ENCODE results near the gene GRIN2C.

Gene GRIN2C

DNA sequence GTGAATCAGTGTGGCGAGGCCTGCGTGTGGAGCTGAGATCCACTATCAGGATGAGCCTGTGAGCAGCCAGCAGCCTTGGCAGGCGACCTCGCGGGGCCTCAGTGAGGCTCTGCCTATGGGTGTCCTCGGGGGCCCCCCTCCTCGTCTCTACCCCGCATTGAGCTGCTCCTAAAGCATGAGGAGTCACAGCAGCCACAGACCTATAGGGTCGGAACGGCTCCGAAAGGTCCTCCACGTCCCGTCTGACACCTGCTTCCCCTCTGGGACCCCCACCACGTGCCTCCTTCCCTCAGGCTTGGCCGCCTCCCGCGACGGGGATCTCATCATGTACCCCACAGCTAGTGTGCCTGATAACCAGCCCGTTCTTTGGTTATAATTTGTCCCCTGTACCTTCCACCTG, 28.8 kb downstream of the GRIN2C start:
- H3K4me3 ChIP-seq (ENCODE audit: low read depth, low read length), result no peak overlapping the region
- TF ChIP-seq, protein P1, sequence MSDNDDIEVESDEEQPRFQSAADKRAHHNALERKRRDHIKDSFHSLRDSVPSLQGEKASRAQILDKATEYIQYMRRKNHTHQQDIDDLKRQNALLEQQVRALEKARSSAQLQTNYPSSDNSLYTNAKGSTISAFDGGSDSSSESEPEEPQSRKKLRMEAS (IDR thresholded peaks at IDR 0.05; ENCODE audit: low read depth, low read length), result no peak
- TF ChIP-seq POLR2A (IDR thresholded peaks at IDR 0.05; ENCODE audit: extremely low read depth, insufficient read length) (no peak), MYC (IDR thresholded peaks at IDR 0.05; ENCODE audit: low read depth, low read length) (no peak)
- TF ChIP-seq, protein P2, sequence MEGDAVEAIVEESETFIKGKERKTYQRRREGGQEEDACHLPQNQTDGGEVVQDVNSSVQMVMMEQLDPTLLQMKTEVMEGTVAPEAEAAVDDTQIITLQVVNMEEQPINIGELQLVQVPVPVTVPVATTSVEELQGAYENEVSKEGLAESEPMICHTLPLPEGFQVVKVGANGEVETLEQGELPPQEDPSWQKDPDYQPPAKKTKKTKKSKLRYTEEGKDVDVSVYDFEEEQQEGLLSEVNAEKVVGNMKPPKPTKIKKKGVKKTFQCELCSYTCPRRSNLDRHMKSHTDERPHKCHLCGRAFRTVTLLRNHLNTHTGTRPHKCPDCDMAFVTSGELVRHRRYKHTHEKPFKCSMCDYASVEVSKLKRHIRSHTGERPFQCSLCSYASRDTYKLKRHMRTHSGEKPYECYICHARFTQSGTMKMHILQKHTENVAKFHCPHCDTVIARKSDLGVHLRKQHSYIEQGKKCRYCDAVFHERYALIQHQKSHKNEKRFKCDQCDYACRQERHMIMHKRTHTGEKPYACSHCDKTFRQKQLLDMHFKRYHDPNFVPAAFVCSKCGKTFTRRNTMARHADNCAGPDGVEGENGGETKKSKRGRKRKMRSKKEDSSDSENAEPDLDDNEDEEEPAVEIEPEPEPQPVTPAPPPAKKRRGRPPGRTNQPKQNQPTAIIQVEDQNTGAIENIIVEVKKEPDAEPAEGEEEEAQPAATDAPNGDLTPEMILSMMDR (IDR thresholded peaks at IDR 0.05; ENCODE audit: low read depth, low read length), result no peak
- DNase-seq (ENCODE audit: low read depth), result no peak

DNA sequence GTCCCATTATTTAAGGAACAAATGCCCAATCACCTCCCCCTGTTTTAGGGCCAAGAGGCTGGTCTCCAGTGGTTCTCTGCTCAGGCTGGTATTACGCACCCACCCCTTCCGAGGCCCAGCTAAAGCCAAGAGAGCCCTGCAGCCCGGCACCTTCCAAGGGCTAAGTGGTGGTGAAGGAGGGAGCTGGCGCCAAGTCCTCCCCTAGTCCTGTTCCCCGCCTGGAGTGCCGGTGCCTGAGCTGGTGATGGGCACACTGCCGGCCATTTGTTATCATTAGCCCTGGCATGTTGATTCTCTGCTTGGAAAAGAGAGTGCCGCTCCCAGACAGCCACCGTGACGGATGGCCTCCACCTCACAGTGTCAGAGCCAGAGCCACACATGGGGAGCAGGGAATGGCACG, 31.9 kb downstream of the GRIN2C start:
- no peak overlapping the region for H3K4me3 ChIP-seq (ENCODE audit: low read depth, low read length)
- DNase-seq (ENCODE audit: low read depth), result no peak
- TF ChIP-seq, protein P1 (IDR thresholded peaks at IDR 0.05; ENCODE audit: low read depth, low read length), result no peak
- TF ChIP-seq POLR2A (IDR thresholded peaks at IDR 0.05; ENCODE audit: extremely low read depth, insufficient read length), result no peak
- TF ChIP-seq MYC (IDR thresholded peaks at IDR 0.05; ENCODE audit: low read depth, low read length), result no peak
- TF ChIP-seq, protein P2 (IDR thresholded peaks at IDR 0.05; ENCODE audit: low read depth, low read length), result no peak

DNA sequence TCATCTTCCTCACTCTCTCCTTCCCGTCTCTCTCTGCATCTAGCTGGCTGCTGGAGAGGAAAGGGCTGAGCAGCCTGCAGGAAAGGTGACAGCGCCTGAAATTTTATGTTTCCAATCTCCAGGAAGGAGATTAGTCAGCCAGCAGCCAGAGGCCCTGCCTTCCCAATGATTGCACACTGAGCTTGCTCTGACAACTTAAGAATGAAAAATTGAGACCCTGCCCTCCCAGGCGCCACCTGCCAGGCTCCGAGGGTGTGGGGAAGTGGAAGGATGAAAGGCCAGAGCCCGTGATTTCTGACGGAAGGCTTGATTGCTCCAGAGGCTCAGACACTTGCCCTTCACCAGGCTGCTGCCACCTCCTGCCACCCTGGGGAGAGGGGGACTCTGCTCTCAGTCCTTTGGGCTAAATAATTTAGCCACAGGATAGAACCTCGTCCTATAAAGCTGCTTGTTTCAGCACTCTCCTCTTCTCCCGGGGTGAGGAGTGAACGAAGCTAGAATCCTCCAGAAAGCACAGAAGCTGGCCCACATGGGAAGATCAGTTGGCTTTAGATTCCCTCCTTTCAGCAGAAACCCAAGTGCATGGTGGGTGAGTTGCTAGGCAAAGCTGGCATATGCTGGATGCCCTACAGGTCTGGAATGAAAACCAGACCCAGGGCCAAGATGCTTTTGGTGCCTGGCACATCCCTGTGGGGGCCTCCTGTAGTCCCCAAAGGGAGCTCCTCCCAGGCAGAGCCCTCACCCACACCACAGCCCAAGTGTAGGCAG, 33.5 kb downstream of the GRIN2C start:
- no peak for DNase-seq (ENCODE audit: low read depth)
- no peak for TF ChIP-seq POLR2A (IDR thresholded peaks at IDR 0.05; ENCODE audit: extremely low read depth, insufficient read length)
- TF ChIP-seq, protein P1 (IDR thresholded peaks at IDR 0.05; ENCODE audit: low read depth, low read length), result no peak
- no peak for TF ChIP-seq MYC (IDR thresholded peaks at IDR 0.05; ENCODE audit: low read depth, low read length)
- TF ChIP-seq, protein P2 (IDR thresholded peaks at IDR 0.05; ENCODE audit: low read depth, low read length), result no peak
- no peak overlapping the region for H3K4me3 ChIP-seq (ENCODE audit: low read depth, low read length)

DNA sequence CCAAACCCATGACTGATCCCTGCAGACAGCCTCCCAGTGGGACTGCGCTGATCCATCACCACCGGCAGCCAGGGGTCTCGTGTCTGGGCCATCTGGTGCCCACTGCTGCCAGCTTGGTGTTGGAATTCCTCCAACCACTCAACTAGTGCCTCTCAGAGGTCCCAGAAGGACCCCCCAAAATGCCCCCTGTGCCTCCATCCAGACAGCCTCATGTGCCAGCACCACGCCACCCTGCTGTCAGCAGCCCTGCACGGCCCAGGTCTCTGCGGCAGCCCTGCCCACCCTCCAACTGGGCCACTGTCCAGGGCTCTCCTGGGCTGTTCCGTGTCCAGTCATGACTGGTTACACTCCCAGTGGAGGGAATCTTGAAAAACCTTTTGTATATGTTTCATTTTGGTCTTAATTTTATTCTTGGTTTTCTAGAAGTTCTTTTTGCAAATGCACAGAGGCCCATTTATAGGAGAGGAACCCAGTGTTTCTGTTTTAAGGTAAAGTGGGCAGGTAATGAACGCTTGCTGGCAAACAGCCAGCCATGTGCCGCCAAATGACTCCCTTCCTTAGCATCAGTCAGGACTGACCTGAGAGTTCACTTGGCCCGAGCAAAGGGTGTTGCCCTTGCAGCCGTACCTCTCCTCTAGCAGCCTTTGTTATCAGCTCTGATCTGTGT, 34.6 kb downstream of the GRIN2C start:
- TF ChIP-seq, protein P1 (IDR thresholded peaks at IDR 0.05; ENCODE audit: low read depth, low read length), result no peak
- TF ChIP-seq MYC (IDR thresholded peaks at IDR 0.05; ENCODE audit: low read depth, low read length) (no peak), POLR2A (IDR thresholded peaks at IDR 0.05; ENCODE audit: extremely low read depth, insufficient read length) (no peak)
- TF ChIP-seq, protein P2 (IDR thresholded peaks at IDR 0.05; ENCODE audit: low read depth, low read length), result no peak
- no peak overlapping the region for H3K4me3 ChIP-seq (ENCODE audit: low read depth, low read length)
- DNase-seq (ENCODE audit: low read depth), result no peak

DNA sequence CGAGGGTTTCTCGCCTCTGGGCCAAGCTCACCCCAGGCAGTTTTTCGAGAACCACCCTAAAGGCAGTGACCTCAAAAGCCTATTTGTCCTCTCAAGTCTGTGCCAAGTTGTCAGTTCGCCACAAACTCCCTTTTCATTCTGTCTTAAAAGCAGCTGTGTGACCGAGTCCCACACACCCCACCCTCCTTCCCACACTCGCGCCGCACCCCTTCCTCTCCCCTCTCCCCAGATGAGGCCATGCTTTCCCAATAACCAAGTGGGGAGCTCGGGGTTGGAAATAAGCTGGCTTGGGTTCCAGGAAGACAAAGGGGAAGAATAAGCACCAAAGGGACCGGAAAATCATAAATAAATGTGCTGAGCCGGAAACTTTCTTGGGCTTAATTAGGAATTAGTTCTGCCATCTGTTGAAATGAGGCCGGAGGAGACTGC, 36.7 kb downstream of the GRIN2C start:
- no peak overlapping the region for H3K4me3 ChIP-seq (ENCODE audit: low read depth, low read length)
- no peak for DNase-seq (ENCODE audit: low read depth)
- TF ChIP-seq, protein P2 (IDR thresholded peaks at IDR 0.05; ENCODE audit: low read depth, low read length), result no peak
- TF ChIP-seq MYC (IDR thresholded peaks at IDR 0.05; ENCODE audit: low read depth, low read length), result no peak
- TF ChIP-seq, protein P1 (IDR thresholded peaks at IDR 0.05; ENCODE audit: low read depth, low read length), result no peak
- TF ChIP-seq POLR2A (IDR thresholded peaks at IDR 0.05; ENCODE audit: extremely low read depth, insufficient read length), result no peak

All from NB4 (cell line).